Neural progenitor cell (in vitro differentiated cells): ENCODE data around the gene TECTB. TPM values are rescaled to one million over a fixed set of nuclear protein-coding genes. Genes with fewer than 3 reads are reported as not detected.
"Not testable (repeated sequence)": the region's sequence is repeated elsewhere in the genome, so short reads cannot be mapped to it uniquely, and the experiment has no call there.

Experiments
- DNase-seq: peaks from one replicate; pipeline ENCODE4 v3.0.0-alpha.2; 2016; ENCODE audit warnings: low spot score
- H2AFZ ChIP-seq: fragments of 200-600 bp; sonication (generic); replicated peaks from 2 replicates; pipeline ENCODE4 v1.6.1; 2016; ENCODE audit warnings: antibody characterized with exemption
- H3F3A ChIP-seq: fragments of 200-600 bp; sonication (generic); 2 replicates; pipeline ENCODE4 v1.6.1; 2016; ENCODE audit warnings: antibody characterized with exemption, low read depth
- H3K27ac ChIP-seq: fragments of 200-600 bp; sonication (generic); 2 replicates; pipeline ENCODE4 v1.5.1; 2016; ENCODE audit warnings: mild to moderate bottlenecking
- H3K27me3 ChIP-seq: fragments of 200-600 bp; sonication (generic); 2 replicates; pipeline ENCODE4 v1.6.1; 2016; ENCODE audit warnings: mild to moderate bottlenecking, moderate library complexity
- H3K36me3 ChIP-seq: fragments of 200-600 bp; sonication (generic); 2 replicates; pipeline ENCODE4 v1.5.1; 2016
- H3K4me1 ChIP-seq: fragments of 200-600 bp; sonication (generic); 2 replicates; pipeline ENCODE4 v1.6.1; 2016; ENCODE audit warnings: mixed run types
- H3K4me2 ChIP-seq: fragments of 200-600 bp; sonication (generic); 2 replicates; pipeline ENCODE4 v1.6.1; 2016
- H3K4me3 ChIP-seq: fragments of 200-600 bp; sonication (generic); 2 replicates; pipeline ENCODE4 v1.5.1; 2016
- H3K79me2 ChIP-seq: fragments of 200-600 bp; sonication (generic); 2 replicates; pipeline ENCODE4 v1.6.1; 2016; ENCODE audit warnings: low read depth
- H3K9ac ChIP-seq: fragments of 200-600 bp; sonication (generic); 2 replicates; pipeline ENCODE4 v1.6.1; 2016
- H3K9me3 ChIP-seq: fragments of 200-600 bp; sonication (generic); 2 replicates; pipeline ENCODE4 v1.5.1; 2016; ENCODE audit warnings: low read depth
- H4K20me1 ChIP-seq: fragments of 200-600 bp; sonication (generic); 2 replicates; pipeline ENCODE4 v1.6.1; 2016; ENCODE audit warnings: low read depth
- H3K27ac Mint-ChIP-seq: 3 replicates; pipeline ENCODE4 v1.8.0; 2021; ENCODE audit warnings: mixed read lengths
- H3K27me3 Mint-ChIP-seq: 2 replicates; pipeline ENCODE4 v1.8.0; 2022; ENCODE audit warnings: low read depth, mild to moderate bottlenecking, inconsistent platforms, moderate library complexity, mixed read lengths; ENCODE audit not compliant: insufficient read depth
- H3K36me3 Mint-ChIP-seq: 3 replicates; pipeline ENCODE4 v1.8.0; 2021; ENCODE audit warnings: mixed read lengths
- H3K4me1 Mint-ChIP-seq: 3 replicates; pipeline ENCODE4 v1.8.0; 2021; ENCODE audit warnings: mixed read lengths
- H3K4me3 Mint-ChIP-seq: 3 replicates; pipeline ENCODE4 v1.8.0; 2021; ENCODE audit warnings: mild to moderate bottlenecking, moderate library complexity, mixed read lengths
- H3K9me3 Mint-ChIP-seq: 3 replicates; pipeline ENCODE4 v1.8.0; 2020; ENCODE audit warnings: mixed read lengths
- CTCF ChIP-seq: fragments of 200-600 bp; sonication (generic); IDR thresholded peaks from 2 replicates; pipeline ENCODE4 v1.5.1; 2017; ENCODE audit warnings: antibody characterized with exemption, mild to moderate bottlenecking
- EZH2 ChIP-seq: fragments of 200-600 bp; sonication (generic); IDR thresholded peaks from 2 replicates; pipeline ENCODE4 v1.6.1; 2017; ENCODE audit warnings: antibody characterized with exemption, mild to moderate bottlenecking, moderate library complexity
- EZH2phosphoT487 ChIP-seq: fragments of 200-600 bp; sonication (generic); IDR thresholded peaks from 2 replicates; pipeline ENCODE4 v1.6.1; 2017; ENCODE audit warnings: antibody characterized with exemption
- total RNA-seq: library from RNA; depleted of rRNA; stranded (reverse); fragments of >200 nt; gene quantifications from 2 replicates; pipeline ENCODE4 v1.2.3, GENCODE V29; 2015; ENCODE audit warnings: low replicate concordance

The TECTB gene
- total RNA-seq, 1 donor from 2014 or later, result not detected

DNA sequence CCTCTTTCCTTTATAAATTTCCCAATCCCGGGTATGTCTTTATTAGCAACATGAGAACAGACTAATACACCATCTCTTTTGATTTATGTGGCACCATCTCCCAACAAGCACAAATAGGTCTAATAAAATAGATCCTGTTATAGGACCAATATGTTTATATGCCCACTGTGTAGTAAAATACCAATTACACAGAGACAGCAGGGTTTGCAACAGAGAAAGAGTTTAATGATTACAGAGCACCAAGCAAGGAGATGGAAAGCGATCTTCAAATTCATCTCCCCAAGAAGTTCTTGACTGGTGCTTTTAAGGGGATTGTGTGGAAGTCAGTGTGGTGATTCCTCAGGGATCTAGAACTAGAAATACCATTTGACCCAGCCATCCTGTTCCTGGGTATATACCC lies 33.5 kb upstream of the TECTB start:
- DNase-seq, result no peak
- Histone ChIP-seq H3F3A (no peaks in the 10 kb centered on the region), H3K36me3 (no peaks in the 10 kb centered on the region), H3K4me1 (no peaks in the 10 kb centered on the region), H3K4me2 (no peak overlapping the region), H3K27ac (no peak overlapping the region), H3K9ac (no peak overlapping the region), H3K27me3 (no peaks in the 10 kb centered on the region), H2AFZ (no peak overlapping the region), H3K79me2 (no peaks in the 10 kb centered on the region), H4K20me1 (no peaks in the 10 kb centered on the region), H3K9me3 (no peaks in the 10 kb centered on the region), H3K4me3 (no peak overlapping the region)
- TF ChIP-seq EZH2phosphoT487 (no peak), EZH2 (no peak), CTCF (no peak)
- Mint-ChIP-seq H3K27ac (no peak overlapping the region), H3K4me1 (no peaks in the 10 kb centered on the region), H3K4me3 (no peak overlapping the region), H3K9me3 (peaks cover 19% of the 10 kb centered on the region), H3K27me3 (peaks cover 5% of the 10 kb centered on the region), H3K36me3 (peaks cover 2% of the 10 kb centered on the region)

DNA sequence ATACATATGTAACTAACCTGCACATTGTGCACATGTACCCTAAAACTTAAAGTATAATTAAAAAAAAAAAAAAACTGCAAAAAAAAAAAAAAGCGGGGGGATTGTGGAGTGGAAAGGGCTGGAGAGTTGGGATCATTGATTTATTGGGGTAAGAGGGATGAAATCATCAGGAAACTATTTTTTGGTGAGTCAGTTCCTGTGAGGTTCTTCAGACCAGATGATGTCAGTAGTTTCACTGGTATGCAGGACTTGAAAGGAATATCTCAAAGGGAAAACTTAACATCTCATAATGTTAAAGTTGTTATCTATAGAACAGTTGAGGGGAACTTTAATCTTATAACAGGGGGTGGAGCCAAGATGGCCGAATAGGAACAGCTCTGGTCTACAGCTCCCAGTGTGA lies 32.6 kb upstream of the TECTB start:
- Histone ChIP-seq H4K20me1 (no peaks in the 10 kb centered on the region), H2AFZ (no peak overlapping the region), H3K27me3 (no peaks in the 10 kb centered on the region), H3K4me2 (no peak overlapping the region), H3K4me3 (no peak overlapping the region), H3K27ac (no peak overlapping the region), H3K9ac (no peak overlapping the region), H3K4me1 (no peaks in the 10 kb centered on the region), H3K79me2 (no peaks in the 10 kb centered on the region), H3K36me3 (no peaks in the 10 kb centered on the region), H3F3A (no peaks in the 10 kb centered on the region), H3K9me3 (no peaks in the 10 kb centered on the region)
- no peaks in the 10 kb centered on the region for H3K4me1 Mint-ChIP-seq
- no peak overlapping the region for H3K4me3 Mint-ChIP-seq
- H3K27me3 Mint-ChIP-seq, result peaks cover 5% of the 10 kb centered on the region
- no peak for DNase-seq
- H3K9me3 Mint-ChIP-seq, result peaks cover 19% of the 10 kb centered on the region
- H3K36me3 Mint-ChIP-seq, result peaks cover 2% of the 10 kb centered on the region
- TF ChIP-seq EZH2phosphoT487 (no peak), EZH2 (no peak), CTCF (no peak)
- no peak overlapping the region for H3K27ac Mint-ChIP-seq

- H3K9me3 Mint-ChIP-seq, result peaks cover 19% of the 10 kb centered on the region
- not testable (repeated sequence) for DNase-seq, H3K27ac ChIP-seq
Observed at GRCh38 chr10:112251238-112251637, 32.0 kb upstream of the TECTB start.

GRCh38 chr10:112258407-112258806 lies 24.8 kb upstream of the TECTB start:
- Mint-ChIP-seq H3K36me3 (no peaks in the 10 kb centered on the region), H3K27ac (no peak overlapping the region), H3K9me3 (no peaks in the 10 kb centered on the region), H3K4me3 (no peak overlapping the region), H3K27me3 (no peaks in the 10 kb centered on the region), H3K4me1 (peaks cover 11% of the 10 kb centered on the region)
- TF ChIP-seq EZH2, result no peak
- no peak for TF ChIP-seq EZH2phosphoT487
- TF ChIP-seq CTCF, result no peak
- H3K9me3 ChIP-seq, result no peaks in the 10 kb centered on the region
- no peaks in the 10 kb centered on the region for H3F3A ChIP-seq
- no peak overlapping the region for H3K4me2 ChIP-seq
- H3K79me2 ChIP-seq, result no peaks in the 10 kb centered on the region
- H4K20me1 ChIP-seq, result no peaks in the 10 kb centered on the region
- H3K9ac ChIP-seq, result no peak overlapping the region
- no peaks in the 10 kb centered on the region for H3K36me3 ChIP-seq
- H3K4me3 ChIP-seq, result no peak overlapping the region
- no peaks in the 10 kb centered on the region for H3K27me3 ChIP-seq
- no peak overlapping the region for H3K27ac ChIP-seq
- DNase-seq, result no peak
- H3K4me1 ChIP-seq, result peaks cover 5% of the 10 kb centered on the region
- no peak overlapping the region for H2AFZ ChIP-seq

More at GRCh38 chr10:112251238-112251637, 32.0 kb upstream of the TECTB start:
- H3K9me3 ChIP-seq, H3K27me3 ChIP-seq, H2AFZ ChIP-seq, H4K20me1 ChIP-seq, H3K9ac ChIP-seq, H3K4me3 ChIP-seq, H3K4me1 ChIP-seq, H3K4me1 Mint-ChIP-seq, H3F3A ChIP-seq, H3K4me3 Mint-ChIP-seq, H3K27me3 Mint-ChIP-seq, H3K36me3 ChIP-seq, H3K36me3 Mint-ChIP-seq, H3K4me2 ChIP-seq, H3K27ac Mint-ChIP-seq, H3K79me2 ChIP-seq: not testable (repeated sequence)
